ENCODE measurements around the gene LRRC38.

The LRRC38 gene

DNA sequence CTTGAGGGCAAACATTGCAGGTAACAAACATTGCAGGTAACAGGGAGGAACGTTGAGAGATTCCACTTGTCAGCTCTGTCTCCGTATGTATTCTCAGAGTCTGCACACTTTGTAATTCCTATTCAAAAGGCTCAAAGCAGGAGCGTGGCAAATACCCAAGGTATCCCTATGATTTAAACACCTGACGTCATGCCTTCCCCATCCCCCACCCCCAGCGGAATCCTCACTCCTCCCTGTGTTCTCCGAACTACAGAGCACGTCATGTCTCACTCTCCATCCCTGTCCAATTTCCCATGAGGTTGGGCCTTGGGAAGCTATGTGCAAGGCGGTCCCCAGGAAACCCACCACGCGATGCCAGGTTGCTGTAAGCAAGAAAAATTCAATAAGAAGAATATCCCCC is 2.8 kb upstream of the LRRC38 start:
- DNase-seq: no peak

DNA sequence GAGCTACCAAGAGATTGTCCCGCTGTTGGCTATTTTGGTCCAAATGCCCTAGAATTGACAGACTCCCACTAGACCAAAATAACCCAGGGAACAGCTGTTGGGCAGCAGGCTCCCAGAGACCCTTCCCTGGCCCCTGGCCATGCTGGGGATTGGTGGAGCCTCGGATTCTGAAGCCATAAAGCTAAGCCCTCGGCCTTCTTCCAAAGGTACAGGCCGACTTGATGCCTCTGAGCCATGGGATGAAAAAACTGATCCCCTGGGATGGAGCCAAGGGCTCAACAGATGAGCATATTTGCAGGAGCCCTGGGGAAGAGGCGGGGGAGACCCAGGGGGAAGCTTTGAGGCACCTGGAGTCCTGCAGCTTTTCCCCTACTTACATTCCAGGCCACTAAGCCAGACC is 1.0 kb upstream of the LRRC38 start:
- no peak for DNase-seq

DNA sequence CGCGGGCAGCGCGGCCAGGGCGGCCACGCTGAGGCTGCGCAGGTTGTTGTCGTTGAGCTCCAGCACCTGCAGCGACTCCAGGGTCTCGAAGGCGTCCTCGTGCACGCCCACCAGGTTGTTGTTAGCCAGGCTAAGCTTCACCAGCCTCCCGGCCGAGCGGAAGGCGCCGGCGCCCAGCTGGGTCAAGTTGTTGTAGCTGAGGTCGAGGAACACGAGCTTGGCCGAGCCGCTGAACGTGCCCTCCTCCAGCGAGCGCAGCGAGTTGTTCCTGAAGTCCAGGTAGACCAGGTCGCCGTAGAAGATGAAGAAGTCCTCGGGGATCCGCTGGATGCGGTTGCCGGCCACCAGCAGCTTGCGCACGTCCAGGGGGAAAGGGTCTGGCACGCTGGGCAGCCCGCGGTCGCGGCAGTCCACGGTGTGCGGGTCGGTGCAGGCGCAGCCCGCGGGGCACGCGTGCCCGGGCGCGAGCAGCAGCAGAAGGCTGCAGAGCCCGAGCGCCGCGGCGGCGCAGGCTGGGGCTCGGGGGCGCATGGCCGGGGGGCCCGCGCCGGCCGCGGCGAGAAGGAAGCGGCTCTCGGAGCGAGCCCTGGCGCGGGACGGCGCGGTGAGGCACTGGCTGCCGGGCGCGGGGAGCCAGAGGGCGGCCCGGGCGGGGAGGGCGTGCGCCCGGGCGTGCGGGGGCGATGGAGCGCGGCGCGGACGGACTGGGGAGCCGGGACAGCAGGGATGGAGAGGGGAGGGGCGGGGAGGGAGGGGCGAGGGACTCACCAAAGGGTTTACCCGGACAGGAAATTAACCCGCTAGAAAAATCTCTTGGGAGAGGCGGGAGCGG is 524 bp downstream of the LRRC38 start:
- no peak for DNase-seq

DNA sequence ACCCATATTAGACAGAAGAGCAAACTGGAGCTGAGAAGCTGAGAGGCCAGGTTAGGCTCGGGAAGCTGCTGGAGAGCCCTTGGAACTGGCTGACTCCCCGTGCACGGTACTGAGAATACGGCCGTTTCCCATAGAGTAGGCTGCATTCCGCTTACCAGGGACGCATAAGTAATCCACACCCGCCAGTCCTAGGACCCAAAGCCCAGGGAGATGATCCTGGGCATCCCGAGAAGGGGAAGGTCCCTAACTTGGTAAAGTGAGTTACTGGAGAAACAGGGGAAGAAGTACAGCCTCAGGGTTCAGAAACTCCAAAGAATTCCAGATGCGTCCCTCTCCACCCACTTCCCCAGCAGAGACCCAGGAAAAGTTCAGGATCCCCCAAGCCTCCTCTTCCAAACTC is 1.3 kb downstream of the LRRC38 start:
- no peak for DNase-seq

DNA sequence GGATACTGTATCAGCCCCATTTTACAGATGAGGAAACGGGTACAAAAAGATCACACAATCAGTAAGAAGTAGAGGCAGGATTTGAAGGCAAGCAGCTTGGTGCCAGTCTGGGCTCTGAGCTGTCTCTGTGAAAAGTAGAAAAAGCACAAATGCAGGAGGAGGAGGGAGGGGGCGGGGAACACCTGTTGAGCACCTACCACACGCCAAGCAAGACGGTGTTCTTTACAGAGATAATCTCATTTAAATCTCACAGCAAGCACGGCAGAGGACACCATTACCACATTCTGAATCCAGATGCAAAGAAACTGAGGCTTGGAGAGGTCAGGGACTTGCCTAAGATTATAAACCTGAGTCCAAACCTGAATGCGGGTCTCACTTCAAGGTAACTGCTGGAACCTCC is 3.3 kb downstream of the LRRC38 start:
- no peak for DNase-seq

DNA sequence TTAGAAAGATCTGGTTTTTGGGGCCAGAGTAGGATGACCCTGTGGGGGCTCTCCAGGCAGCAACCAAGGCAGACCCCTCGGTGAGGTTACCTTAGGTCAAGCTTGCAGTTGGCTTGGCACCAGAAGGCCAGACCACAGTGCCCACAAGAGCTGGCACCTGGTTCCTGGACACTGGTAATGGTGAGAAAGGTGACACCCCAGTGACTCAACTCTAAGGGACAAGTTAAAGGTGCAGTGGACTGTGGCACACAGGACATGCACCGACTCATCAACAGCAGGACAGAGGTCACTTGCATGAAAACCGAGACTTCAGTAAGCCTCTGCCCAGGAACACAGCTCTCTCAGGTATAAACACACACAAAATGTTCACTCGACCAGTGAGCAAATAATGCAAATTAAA is 6.7 kb downstream of the LRRC38 start:
- no peak for DNase-seq

DNA sequence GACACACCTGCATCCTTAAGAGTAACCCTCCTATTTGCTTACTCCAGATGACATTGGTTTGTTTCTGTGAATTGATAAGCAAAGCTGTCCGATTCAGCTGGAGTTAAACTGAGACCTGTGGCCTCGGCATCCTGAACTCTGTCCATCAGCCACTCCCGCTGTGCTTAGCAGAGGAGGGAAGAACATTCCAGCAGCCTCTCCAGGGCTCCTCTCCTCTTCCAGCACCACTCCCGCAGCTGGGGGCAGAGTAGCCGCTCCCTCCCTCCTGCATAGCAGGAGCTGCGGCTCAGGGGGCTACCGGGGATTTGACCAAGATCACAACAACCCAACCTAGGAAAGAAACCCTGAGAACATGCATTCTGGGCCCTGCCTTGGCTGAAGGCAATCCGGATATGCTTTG is 8.8 kb downstream of the LRRC38 start:
- DNase-seq: no peak

DNA sequence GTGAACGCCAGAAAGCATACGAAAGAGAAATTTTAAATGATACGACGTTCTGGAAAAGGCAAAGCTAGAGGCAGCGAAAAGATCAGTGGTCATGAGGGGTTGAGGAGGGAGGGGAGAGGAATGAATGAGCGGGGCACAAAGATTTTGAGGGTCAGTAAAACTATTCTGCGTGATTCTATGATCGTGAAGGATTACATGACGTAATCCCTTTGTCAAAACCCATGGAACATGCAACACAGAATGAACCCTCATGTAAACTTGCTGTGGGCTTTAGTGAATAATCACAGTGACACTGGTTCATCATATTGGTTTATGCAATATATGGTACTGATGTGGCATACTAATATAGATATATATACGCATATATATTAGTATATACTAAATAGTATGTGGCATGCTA is 13.0 kb downstream of the LRRC38 start:
- no peak for DNase-seq

DNA sequence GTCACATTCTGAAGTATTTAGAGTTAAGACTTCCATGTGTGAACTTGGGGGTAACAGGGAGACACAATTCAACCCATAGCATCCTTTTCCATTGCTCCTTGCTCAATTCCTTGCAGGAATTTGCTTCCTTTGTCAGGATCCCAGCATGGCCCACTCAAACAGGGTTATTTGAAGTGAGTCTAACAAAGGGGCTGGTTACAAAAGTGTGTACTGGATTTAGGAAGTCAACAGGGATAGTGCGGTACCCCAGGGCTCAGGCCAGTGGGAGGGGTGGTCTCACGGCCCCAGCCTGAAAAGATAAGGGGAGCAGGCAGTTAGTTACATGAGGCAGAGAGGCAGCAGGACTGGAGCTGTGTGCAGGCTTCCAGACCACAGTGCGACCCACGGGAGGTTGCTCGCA is 14.4 kb downstream of the LRRC38 start:
- no peak for DNase-seq

DNA sequence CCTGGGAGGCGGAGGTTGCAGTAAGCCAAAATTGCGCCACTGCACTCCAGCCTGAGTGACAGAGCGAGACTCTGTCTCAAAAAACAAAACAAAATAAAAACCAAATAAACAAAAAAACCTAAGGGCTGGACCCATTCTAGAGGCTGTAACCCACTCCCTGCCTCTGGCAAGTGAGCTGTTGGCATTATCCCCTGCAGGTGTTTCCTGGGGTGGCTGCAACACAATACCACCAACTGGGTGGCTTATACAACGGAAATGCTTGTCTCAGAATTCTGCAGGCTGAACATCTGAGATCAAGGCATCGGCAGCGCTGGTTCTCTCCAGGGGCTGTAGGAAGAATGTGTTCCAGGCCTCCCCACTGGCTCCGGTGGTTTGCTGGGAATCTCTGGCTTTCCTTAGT is 15.2 kb downstream of the LRRC38 start:
- DNase-seq: no peak

DNA sequence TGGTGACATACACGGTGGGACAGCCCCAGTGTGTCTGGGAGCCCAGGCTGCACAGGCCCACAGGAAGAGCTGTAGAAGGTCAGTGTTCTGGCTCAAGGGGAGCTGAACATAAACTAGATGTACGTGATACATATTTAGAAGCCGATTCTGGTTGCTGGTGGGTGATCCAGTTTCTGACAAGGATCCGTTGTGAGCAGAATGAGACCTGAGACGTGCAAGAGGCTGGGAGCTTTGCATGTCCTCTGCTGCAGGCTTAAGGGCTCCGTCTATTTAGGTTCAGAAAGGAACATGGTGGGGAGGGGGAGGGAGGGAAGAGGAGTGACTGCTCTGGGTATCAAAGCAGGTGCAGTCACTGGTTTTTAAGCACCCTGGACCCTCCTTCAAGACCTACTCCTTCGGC is 18.6 kb downstream of the LRRC38 start:
- DNase-seq: no peak

DNA sequence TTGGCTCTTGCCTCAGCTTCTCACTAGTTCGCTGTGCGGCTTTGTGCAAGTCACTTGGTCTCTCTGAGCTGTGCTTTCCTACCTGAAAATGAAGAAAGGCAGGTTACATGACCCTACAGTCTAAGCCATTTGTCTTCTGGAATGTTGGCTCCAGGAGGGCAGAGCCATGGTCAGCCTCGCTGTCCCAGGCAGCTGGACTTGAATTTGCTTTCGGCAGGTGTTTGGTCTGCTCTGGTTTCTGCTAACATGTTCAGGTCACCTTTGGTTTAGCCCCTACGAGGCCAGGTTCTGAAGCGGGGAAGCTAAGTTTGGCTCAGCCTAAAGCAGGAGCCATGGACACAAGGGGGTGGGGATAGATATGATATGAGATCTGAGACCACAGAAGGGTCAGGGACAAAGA is 19.1 kb downstream of the LRRC38 start:
- no peak for DNase-seq

DNA sequence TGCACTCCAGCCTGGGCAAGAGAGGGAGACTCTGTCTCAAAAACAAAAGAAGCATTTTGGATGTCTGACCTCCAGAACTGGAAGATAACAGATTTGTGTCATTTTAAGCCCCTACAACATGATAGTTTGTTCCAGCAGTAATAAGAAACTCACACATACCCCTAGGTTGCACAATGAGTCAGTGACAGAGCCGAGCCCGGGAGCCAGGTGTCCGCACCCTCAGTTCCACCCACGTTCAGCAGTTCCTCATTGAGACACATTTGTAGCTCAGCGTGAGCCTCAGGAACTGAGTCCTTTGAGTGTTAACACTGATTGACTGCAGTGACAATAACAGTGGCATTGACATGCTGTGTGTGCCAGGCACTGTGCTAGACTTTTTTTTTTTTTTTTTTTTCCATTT is 19.8 kb downstream of the LRRC38 start:
- DNase-seq: no peak

DNA sequence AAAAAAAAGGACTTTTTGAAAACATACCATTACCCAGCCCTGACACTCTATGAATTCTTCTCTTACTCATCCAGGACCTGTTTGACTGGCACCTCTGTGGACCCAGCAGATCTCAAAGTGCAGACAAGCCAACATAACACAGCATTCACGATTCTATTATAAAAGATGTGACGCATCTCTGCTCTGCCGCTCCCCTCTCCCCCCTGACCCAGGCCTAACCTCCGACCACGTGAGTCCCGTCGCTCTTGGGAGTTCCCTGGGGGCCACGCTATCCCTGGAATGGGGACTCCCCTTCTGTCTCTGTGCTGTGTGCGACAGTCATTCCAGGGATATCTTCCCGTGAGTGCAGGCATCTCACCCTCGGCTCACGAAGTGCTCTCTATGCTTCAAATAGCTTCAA is 21.1 kb downstream of the LRRC38 start:
- DNase-seq: no peak

DNA sequence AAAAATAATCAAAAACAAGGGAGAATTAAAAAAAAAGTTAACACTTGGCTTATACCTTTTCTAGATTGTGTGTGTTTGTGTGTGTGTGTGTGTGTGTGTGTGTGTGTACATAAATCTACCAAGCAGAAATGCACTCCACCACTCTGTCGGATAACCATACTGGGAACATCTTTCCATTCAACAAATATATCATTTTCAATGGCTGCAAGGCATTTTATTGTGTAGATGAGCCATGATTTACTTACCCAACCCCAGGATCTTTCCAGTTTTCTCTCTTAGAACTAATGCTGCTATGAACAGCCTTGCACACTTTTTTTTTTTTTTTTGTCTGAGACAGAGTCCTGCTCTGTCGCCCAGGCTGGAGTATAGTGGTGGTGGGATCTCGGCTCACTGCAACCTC is 25.8 kb downstream of the LRRC38 start:
- DNase-seq: no peak

DNA sequence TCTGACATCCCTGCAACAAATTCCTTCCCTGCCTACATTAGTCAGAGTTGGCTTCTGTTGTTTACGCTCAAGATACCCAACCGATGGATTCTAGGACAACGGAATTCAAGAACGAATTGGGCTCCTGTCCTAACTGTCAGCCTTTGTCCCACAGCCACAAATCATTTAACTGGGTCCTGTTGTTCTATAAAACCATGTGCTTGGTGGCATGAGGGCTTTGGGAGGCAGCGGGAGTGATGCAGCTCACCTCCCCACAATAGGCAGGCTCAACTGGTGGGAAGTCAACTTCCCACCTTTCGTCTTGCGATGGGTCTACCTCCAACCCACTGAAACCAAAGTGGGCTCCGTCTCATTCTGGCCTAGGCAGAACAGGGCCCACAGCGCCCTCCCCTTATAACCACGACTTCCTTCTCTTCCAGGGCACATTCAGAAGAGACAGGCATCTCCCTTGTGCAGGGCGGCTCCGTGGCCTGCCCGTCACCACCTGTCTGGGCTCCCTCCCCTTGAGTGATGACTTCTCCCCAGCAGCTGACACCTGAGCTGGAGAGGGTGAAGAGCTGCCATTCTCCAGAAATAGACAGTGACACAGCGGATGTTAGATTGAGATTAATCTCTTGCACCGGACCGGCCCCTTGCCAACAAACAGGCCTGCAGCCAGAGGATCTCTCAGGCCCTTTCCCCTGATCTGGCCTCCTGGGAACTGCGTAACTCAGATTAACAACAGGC is 26.5 kb downstream of the LRRC38 start:
- DNase-seq: no peak

DNA sequence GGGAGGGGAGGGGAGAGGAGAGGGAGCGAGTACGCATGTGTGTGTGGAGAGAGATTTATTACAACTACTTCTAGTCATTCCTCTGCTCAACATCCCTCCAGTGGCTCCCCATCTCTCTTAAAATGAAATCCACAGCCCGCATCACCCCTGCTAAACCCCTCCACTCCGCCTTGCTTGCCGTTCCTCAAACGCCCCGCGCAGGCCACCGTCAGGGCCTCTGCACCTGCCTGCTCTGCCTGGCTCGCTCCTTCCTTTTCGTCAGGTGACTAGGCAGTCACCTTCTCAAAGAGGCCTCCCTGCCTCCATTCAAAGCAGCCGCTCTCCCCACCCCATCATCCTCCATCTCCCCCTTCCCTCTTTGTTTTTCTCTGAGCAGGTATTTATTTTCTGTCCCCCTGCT is 29.9 kb downstream of the LRRC38 start:
- no peak for DNase-seq

DNA sequence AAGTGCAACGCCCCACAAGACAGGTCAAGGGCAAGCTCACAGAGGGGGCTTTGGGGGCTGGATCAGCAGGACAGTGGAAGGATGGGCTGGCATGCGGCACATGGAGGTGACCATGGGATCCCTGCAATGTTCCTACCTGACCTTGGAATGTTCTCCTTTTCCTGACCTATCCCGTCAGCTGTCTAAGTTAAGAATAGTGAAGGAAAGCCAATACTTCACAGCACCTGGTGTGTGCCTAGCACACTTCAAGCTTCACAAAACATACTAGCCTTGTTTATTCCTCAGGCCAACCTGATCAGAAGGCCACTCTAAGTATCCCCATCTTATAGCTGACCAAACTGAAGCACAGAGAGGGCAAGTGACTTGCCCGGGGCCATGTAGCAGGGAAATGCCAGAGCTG is 31.2 kb downstream of the LRRC38 start:
- DNase-seq: no peak

DNA sequence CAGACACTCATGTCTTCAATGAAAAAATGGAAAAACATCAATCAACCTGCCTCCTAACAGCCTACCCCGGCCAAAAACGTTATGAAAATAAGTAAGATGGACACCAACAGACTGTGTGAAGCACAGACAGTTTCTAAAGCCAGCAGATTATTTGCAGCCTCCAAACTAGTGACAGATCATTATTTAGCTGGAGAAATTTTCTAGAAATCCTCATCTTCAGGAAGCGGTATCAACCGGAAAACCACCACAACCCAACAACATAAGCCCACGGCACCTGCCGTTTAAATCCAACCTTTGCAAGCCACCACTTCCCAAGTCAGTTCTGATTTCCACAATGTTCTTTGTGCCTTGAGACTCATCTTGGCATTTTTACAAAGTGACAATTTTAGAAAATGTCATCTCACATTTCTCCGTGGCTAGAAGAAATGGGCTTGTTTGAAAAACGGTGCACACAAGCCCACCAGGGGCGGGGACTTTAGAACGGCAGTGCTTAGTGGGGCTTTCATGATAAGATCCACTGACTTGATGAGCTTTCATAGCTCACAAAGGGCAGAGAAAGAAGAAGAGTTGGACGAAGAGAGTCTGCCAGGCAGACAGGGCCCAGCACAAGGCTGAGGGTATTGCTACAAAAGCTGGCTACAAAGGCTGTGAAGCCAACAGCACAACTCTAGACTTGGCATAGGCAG is 34.5 kb downstream of the LRRC38 start:
- no peak for DNase-seq

DNA sequence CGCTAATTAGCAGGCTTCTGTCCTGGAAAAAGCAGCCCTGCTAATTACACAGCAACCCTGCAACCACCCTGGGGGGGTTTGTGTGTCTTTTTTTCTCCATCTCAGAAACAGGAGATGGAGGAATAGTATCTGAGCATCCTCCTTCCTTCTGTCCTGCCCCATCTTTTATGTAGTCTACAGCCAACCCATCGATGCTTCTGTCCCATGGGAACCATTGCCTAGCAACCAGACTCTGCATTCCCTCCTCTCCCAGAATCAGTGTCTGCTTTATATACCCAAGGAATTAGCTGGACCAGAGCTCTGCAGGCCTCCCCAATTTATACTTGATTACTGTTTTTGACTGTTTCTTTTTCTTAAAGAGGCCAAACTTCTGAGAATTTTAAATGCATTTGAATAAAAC is 35.1 kb downstream of the LRRC38 start:
- DNase-seq: no peak

DNA sequence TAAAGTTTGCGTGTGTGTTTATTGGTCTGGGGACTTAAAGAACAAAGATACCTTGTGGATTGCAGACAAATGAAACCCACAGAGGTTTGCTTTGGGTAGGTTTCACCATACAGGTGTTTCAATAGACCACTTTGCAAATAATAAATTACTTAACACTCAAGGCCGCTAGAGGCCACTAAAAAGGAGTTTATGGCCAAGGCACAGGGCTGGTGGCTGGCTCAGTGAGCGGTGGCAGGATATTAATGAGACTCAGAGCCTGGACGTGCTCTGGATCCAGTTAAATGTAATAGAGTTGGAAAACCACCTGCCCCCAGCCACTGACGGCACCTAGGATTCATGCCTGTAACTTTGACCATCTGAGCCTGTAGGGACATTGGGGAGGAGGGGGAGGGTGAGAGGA is 44.5 kb downstream of the LRRC38 start:
- no peak for DNase-seq

DNA sequence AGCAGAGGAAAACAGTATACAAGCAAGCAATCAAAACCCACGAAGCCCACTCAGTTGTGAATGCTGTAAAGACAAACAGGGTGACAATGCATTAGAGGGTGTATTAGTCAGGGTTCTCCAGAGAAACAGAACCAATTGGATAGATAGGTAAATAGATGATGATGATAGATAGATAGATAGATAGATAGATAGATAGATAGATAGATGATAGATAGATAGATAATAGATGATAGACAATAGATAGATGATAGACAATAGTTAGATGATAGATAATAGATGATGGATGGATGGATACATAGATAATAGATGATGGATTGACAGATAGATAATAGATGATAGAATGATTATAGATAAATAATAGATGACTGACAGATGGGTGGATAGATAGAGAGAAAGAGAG is 48.3 kb downstream of the LRRC38 start:
- DNase-seq: no peak

DNA sequence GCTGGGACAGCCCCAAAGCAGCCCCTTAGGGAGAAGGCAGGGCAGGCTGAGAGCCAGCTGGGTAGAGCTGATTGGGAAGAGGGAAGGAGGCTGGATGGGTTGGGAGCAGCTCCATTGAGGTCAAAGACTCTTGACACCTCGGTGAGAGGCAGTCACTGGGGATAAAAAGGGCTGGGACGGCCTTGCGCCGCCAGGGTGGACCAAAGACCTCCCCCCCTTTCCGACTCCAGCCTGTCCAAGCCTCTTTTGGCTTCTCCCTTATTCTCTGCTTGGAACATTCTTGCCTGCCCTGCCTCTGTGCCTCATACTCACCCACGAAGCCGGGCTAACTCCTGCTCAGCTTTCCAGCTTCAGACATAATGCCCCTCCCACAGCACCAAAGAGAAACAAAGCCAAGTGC is 51.1 kb downstream of the LRRC38 start:
- no peak for DNase-seq

DNA sequence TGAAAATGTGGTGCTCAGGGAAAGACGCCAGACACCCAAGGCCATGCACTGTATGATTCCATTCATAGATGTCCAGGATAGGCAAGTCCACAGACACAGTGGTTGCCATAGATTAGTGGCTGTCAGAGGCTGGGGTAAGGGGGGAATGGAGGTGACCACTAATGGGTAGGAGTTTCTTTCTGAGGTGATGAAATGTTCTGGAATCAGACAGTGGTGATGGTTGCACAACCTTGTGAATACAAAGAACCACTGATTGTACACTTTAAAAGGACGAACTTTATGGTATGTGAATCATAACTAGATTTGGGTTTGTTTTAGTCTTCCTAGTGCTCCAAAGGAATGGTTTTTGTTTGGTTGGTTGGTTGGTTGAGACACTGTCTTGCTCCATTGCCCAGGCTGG is 51.8 kb downstream of the LRRC38 start:
- DNase-seq: no peak
